CD4-positive, alpha-beta T cell treated with Interleukin-17A for 1 hour (primary cell): ENCODE measurements around the gene PTPRG.

Experiments
- DNase-seq: peaks from one replicate; pipeline ENCODE4 v3.0.0-alpha.2; 2020

Gene PTPRG

GRCh38 chr3:61774279-61774890 lies 213.0 kb downstream of the PTPRG start:
- no peak for DNase-seq

GRCh38 chr3:61776390-61776789 lies 215.0 kb downstream of the PTPRG start:
- DNase-seq, result no peak

- DNase-seq, result no peak
These were observed 216.1 kb downstream of the PTPRG start for GRCh38 chr3:61777483-61777882.

- no peak for DNase-seq
These were observed 216.7 kb downstream of the PTPRG start for GRCh38 chr3:61778095-61778494.

GRCh38 chr3:61780016-61780415 lies 218.6 kb downstream of the PTPRG start:
- DNase-seq, result no peak

GRCh38 chr3:61780455-61781228 lies 219.3 kb downstream of the PTPRG start:
- no peak for DNase-seq

- DNase-seq, result no peak
These were observed 222.8 kb downstream of the PTPRG start for GRCh38 chr3:61783993-61784718.

GRCh38 chr3:61788623-61789507 lies 227.5 kb downstream of the PTPRG start:
- DNase-seq, result no peak

- DNase-seq, result no peak
These were observed 228.5 kb downstream of the PTPRG start for GRCh38 chr3:61789861-61790260.

- DNase-seq, result no peak
These were observed 229.0 kb downstream of the PTPRG start for GRCh38 chr3:61790411-61790810.

- DNase-seq, result no peak
These were observed 231.7 kb downstream of the PTPRG start for GRCh38 chr3:61793056-61793455.

GRCh38 chr3:61793521-61793920 lies 232.2 kb downstream of the PTPRG start:
- no peak for DNase-seq

- DNase-seq, result no peak
These were observed 233.0 kb downstream of the PTPRG start for GRCh38 chr3:61794341-61794740.

GRCh38 chr3:61794961-61795360 lies 233.6 kb downstream of the PTPRG start:
- no peak for DNase-seq

GRCh38 chr3:61796088-61796680 lies 234.8 kb downstream of the PTPRG start:
- no peak for DNase-seq

GRCh38 chr3:61796911-61797310 lies 235.5 kb downstream of the PTPRG start:
- DNase-seq, result no peak

- no peak for DNase-seq
These were observed 241.4 kb downstream of the PTPRG start for GRCh38 chr3:61802772-61803171.

- no peak for DNase-seq
These were observed 242.6 kb downstream of the PTPRG start for GRCh38 chr3:61803983-61804382.

- no peak for DNase-seq
These were observed 243.4 kb downstream of the PTPRG start for GRCh38 chr3:61804782-61805181.

- no peak for DNase-seq
These were observed 244.2 kb downstream of the PTPRG start for GRCh38 chr3:61805510-61806080.

GRCh38 chr3:61806810-61807209 lies 245.4 kb downstream of the PTPRG start:
- DNase-seq, result no peak

GRCh38 chr3:61807865-61808276 lies 246.5 kb downstream of the PTPRG start:
- no peak for DNase-seq
